Gastrocnemius medialis (tissue), 4 donors: Measurements from ENCODE around the gene APBB1IP. TPM values are rescaled to one million over a fixed set of nuclear protein-coding genes. Genes with fewer than 3 reads are reported as not detected.

Source experiments
- ATAC-seq, 2 donors: fragments of 150-250 bp; one replicate each; pipeline ENCODE4 v1.9.1; 2016
- DNase-seq, 2 donors: peaks; one replicate each; pipeline ENCODE4 v3.0.0-alpha.2; 2019
- H3K27ac ChIP-seq, 4 donors: fragments of 200-600 bp; sonication (generic); 1 replicate in 1 of 4; 2 replicates in 3 of 4; pipeline ENCODE4 v1.5.1; 2016 to 2018; ENCODE audit warnings: mild to moderate bottlenecking in 2 of 4, moderate library complexity in 1 of 4
- H3K27me3 ChIP-seq, 3 donors: fragments of 200-600 bp; sonication (generic) in 2 of 3; 1 replicate in 1 of 3; 2 replicates in 2 of 3; pipeline versions ENCODE4 v1.5.1 to v1.6.0; 2016 to 2019; ENCODE audit warnings: mild to moderate bottlenecking in 1 of 3, moderate library complexity in 1 of 3
- H3K36me3 ChIP-seq, 2 donors: fragments of 200-600 bp; sonication (generic) in 1 of 2; one replicate each; pipeline ENCODE4 v1.5.1; 2017 to 2018
- H3K4me1 ChIP-seq, 2 donors: fragments of 200-600 bp; sonication (generic) in 1 of 2; one replicate each; pipeline ENCODE4 v1.5.1; 2016 to 2017; ENCODE audit warnings: mild to moderate bottlenecking in 2 of 2
- H3K4me3 ChIP-seq, 4 donors: fragments of 200-600 bp; sonication (generic) in 3 of 4; 1 replicate in 1 of 4; 2 replicates in 3 of 4; pipeline ENCODE4 v1.5.1; 2016 to 2019; ENCODE audit warnings: mild to moderate bottlenecking in 2 of 4
- H3K9me3 ChIP-seq, 3 donors: fragments of 200-600 bp; sonication (generic) in 2 of 3; 1 replicate in 1 of 3; 2 replicates in 2 of 3; pipeline ENCODE4 v1.5.1; 2016 to 2019
- POLR2A ChIP-seq, 2 donors: fragments of 450-650 bp; IDR thresholded peaks; one replicate each; pipeline ENCODE4 v1.6.1; 2017; ENCODE audit warnings: antibody characterized with exemption in 2 of 2, mild to moderate bottlenecking in 2 of 2, moderate library complexity in 2 of 2
- in situ Hi-C, 4 donors: fragments of 200-750 bp; cut with MboI; loops; one replicate each; pipeline versions ENCODE4 v1.15.0 to v1.8.0; 2017; ENCODE audit warnings: low sequenced_read_pairs in 4 of 4
- intact Hi-C: fragments of 100-400 bp; cut with DNase I; formaldehyde crosslinking; loops from one replicate; pipeline ENCODE4 v1.15.1; 2023; ENCODE audit warnings: low total_unique reads
- total RNA-seq, 4 donors: library from RNA; depleted of rRNA; stranded (reverse); fragments of >200 nt; gene quantifications; one replicate each; pipeline versions ENCODE4 v1.1.0 to v1.2.3, GENCODE V29; 2016
- TF ChIP-seq, protein P1 (sequence below), 5 experiments: fragments of 450-650 bp in 3 of 5; fragments of 200-600 bp in 2 of 5; sonication (generic) in 2 of 5; IDR thresholded peaks in 4 of 5; conservative IDR thresholded peaks in 1 of 5; 1 replicate in 4 of 5; 2 replicates in 1 of 5; pipeline ENCODE4 v1.5.1; 2016 to 2019; ENCODE audit warnings: antibody characterized with exemption in 5 of 5, mild to moderate bottlenecking in 3 of 5, moderate library complexity in 3 of 5

APBB1IP gene
- total RNA-seq, 4 donors from 2014 or later: 0.83 to 2.0 (median 1.2) TPM

DNA sequence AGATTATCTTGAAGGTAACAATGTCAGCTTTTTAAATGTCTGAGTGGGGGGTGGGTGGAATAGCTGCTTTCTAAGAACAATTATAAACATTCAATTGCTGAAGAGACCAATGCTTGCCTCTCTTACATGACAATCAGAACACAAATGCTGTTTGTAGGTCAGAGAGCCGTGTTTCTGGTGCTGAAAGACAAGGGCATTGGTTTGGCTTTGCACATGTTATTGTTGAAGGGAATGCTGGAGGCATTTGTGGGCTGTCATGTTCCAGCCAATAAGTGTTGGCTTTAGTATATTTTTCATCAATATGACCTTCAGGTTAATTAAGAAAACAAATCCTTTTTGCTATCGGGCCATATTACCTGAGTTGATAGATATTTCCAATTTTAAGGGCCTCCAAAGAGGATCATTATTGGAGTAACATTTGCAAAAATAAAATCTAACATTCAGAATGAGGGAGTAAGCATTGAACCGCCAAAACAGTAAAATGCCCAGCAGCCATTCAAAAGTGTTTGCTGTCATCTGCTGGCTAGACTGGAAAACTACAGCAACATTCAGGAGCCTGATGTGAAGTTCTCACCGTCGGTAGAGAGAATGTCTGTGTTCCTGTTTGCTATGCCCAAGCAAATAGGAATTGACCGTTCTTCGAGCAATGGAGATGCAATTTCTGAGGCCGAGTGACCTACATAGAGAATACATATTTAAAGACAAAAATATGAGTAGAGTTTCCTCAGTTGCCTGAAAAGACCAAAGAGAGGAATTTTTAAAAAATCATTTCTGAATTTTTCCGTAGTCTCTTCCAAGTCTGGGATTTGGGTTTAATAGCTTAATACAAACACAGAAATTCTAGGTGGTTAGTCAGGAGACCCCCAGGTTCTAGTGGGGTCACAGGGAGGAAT is 118.9 kb downstream of the APBB1IP start:
- Histone ChIP-seq H3K4me3 (no peak overlapping the region), H3K36me3 (no peaks in the 10 kb centered on the region), H3K4me1 (no peaks in the 10 kb centered on the region), H3K27ac (no peak overlapping the region), H3K9me3 (no peaks in the 10 kb centered on the region), H3K27me3 (no peaks in the 10 kb centered on the region)
- TF ChIP-seq, protein P1, sequence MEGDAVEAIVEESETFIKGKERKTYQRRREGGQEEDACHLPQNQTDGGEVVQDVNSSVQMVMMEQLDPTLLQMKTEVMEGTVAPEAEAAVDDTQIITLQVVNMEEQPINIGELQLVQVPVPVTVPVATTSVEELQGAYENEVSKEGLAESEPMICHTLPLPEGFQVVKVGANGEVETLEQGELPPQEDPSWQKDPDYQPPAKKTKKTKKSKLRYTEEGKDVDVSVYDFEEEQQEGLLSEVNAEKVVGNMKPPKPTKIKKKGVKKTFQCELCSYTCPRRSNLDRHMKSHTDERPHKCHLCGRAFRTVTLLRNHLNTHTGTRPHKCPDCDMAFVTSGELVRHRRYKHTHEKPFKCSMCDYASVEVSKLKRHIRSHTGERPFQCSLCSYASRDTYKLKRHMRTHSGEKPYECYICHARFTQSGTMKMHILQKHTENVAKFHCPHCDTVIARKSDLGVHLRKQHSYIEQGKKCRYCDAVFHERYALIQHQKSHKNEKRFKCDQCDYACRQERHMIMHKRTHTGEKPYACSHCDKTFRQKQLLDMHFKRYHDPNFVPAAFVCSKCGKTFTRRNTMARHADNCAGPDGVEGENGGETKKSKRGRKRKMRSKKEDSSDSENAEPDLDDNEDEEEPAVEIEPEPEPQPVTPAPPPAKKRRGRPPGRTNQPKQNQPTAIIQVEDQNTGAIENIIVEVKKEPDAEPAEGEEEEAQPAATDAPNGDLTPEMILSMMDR (IDR thresholded peaks at IDR 0.05 in 4 of 5, conservative IDR thresholded peaks at IDR 0.05 in 1 of 5): peak in 4 of 5 experiments; percentile 13 to 38 (median 26)
- TF ChIP-seq POLR2A (IDR thresholded peaks at IDR 0.05): no peak
- in situ Hi-C loops (loop anchor here in 2 of 4 donors (10.0 kb wide), 1 partner anchor 222 kb away; no protein-coding TSS in a partner anchor), intact Hi-C loops (loop anchor here (2.0 kb wide), 1 partner anchor 222 kb away; no protein-coding TSS in a partner anchor)
- ATAC-seq (peak in 1 of 2 donors; percentile 56), DNase-seq (no peak)

DNA sequence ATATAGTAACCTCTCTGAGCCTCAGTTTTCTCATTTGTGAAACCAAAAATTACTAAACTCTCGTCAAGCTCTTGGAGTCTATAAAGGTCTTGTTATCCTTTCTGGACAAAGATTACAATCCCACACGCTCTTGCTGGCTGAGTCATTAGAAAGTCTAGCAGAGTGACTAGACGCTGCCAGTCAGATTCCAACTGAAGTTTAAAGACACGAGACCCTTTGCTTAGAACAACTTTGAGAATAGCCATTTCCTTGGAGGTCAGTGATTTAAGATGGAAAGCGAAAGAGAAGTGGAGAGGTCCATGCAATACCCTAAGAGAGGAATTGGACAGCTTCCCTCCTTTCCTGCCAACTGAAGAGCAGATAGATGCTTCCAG is 119.5 kb downstream of the APBB1IP start:
- Histone ChIP-seq H3K4me3 (no peak overlapping the region), H3K36me3 (no peaks in the 10 kb centered on the region), H3K4me1 (no peaks in the 10 kb centered on the region), H3K27ac (no peak overlapping the region), H3K9me3 (no peaks in the 10 kb centered on the region), H3K27me3 (no peaks in the 10 kb centered on the region)
- TF ChIP-seq, protein P1 (IDR thresholded peaks at IDR 0.05 in 4 of 5, conservative IDR thresholded peaks at IDR 0.05 in 1 of 5): no peak
- intact Hi-C loops: loop anchor here (2.0 kb wide), 1 partner anchor 223 kb away; no protein-coding TSS in a partner anchor
- ATAC-seq (no peak), DNase-seq (no peak)
- in situ Hi-C loops: loop anchor here in 2 of 4 donors (10.0 kb wide), 1 partner anchor 223 kb away; no protein-coding TSS in a partner anchor

DNA sequence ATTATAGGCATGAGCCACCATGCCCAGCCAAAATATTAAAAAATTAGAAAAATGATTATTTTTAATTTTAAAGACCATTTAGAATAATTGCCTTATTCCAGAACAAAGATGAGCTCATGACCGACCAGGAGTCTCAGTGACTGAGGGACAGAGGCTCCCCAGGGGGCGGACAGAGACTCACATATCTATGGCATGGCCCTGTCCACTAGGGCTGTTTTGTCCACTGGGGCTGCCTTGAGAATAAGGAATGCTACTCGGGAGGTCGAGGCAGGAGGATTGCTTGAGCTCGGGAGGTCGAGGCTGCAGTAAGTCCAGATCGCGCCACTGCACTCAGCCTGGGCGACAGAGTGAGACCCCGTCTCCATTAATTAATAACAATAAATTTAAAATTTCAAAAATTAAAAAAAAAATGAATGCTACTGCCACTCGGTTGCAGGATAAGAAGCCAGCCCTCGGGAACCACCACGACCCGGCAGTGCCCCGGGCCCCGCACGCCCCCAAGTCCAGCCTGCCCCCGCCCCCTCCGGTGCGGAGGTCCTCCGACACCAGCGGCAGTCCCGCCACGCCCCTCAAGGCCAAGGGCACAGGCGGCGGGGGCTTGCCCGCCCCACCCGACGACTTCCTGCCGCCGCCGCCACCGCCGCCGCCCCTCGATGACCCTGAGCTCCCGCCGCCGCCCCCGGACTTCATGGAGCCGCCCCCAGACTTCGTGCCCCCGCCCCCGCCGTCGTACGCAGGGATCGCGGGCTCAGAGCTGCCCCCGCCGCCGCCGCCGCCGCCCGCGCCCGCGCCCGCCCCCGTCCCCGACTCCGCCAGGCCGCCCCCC is 128.6 kb downstream of the APBB1IP start:
- Histone ChIP-seq H3K36me3 (no peaks in the 10 kb centered on the region), H3K27ac (no peak overlapping the region), H3K4me3 (peak overlapping the region in 3 of 4 donors; percentile 2 to 16 (median 12)), H3K4me1 (no peaks in the 10 kb centered on the region), H3K9me3 (no peaks in the 10 kb centered on the region), H3K27me3 (peaks cover 10 to 18% (median 11%) of the 10 kb centered on the region in 3 donors)
- TF ChIP-seq, protein P1 (IDR thresholded peaks at IDR 0.05 in 4 of 5, conservative IDR thresholded peaks at IDR 0.05 in 1 of 5): no peak
- ATAC-seq (no peak), DNase-seq (no peak)
- in situ Hi-C loops: no loop called here
- intact Hi-C loops: no loop called here

DNA sequence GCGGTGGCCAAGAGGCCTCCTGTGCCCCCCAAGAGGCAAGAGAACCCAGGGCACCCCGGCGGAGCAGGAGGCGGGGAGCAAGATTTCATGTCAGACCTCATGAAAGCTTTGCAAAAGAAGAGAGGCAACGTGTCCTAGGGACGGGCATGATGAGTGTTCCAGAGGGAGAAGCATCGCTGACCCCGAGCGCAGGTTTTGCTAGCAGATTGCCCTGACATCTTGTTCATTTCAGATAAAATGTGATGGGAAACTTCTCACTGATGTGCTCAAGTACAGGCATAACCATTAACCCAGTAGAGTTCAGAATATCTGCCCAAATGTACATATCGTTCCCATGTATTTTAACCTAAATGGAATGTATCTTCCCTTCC is 129.2 kb downstream of the APBB1IP start:
- H3K9me3 ChIP-seq: no peaks in the 10 kb centered on the region
- peaks cover 10 to 18% (median 11%) of the 10 kb centered on the region in 3 donors for H3K27me3 ChIP-seq
- TF ChIP-seq, protein P1 (IDR thresholded peaks at IDR 0.05 in 4 of 5, conservative IDR thresholded peaks at IDR 0.05 in 1 of 5): no peak
- TF ChIP-seq POLR2A (IDR thresholded peaks at IDR 0.05): no peak
- no peaks in the 10 kb centered on the region for H3K36me3 ChIP-seq
- H3K4me3 ChIP-seq: no peak overlapping the region
- H3K4me1 ChIP-seq: no peaks in the 10 kb centered on the region
- ATAC-seq (no peak), DNase-seq (no peak)
- no peak overlapping the region for H3K27ac ChIP-seq
- intact Hi-C loops (no loop called here), in situ Hi-C loops (no loop called here)
